ENCODE results near the gene CDH3.

The CDH3 gene

GRCh38 chr16:68704232-68704867 is 59.2 kb downstream of the CDH3 start:
- H3K27ac ChIP-seq (ENCODE audit: low read depth, low read length) = no peak overlapping the region

GRCh38 chr16:68707340-68708152 is 62.4 kb downstream of the CDH3 start:
- Histone ChIP-seq H3K36me3 (ENCODE audit: control insufficient read depth, low read length) (no peaks in the 10 kb centered on the region), H4K20me1 (ENCODE audit: control insufficient read depth, insufficient read depth, low read depth, low read length) (no peaks in the 10 kb centered on the region), H3K27ac (ENCODE audit: low read depth, low read length) (no peak overlapping the region), H3K79me2 (ENCODE audit: control insufficient read depth, low read length) (no peaks in the 10 kb centered on the region), H3K9me2 (replicated peaks; ENCODE audit: control insufficient read depth, low read length) (no peaks in the 10 kb centered on the region), H3F3A (ENCODE audit: control insufficient read depth, insufficient read depth) (no peaks in the 10 kb centered on the region), H3K4me1 (ENCODE audit: control insufficient read depth, low read length) (peaks cover 4% of the 10 kb centered on the region; the same call in 1 of the 2 replicates), H3K4me2 (ENCODE audit: low read length) (no peak overlapping the region), H3K27me3 (ENCODE audit: control insufficient read depth, low read length) (no peaks in the 10 kb centered on the region), H3K9me3 (ENCODE audit: control insufficient read depth, insufficient read depth, low read length) (no peaks in the 10 kb centered on the region), H3K4me3 (ENCODE audit: low read length) (no peak overlapping the region)
- no peak for TF ChIP-seq CTCF (IDR thresholded peaks at IDR 0.05; ENCODE audit: low read depth, low read length, poor library complexity, severe bottlenecking)
- TF ChIP-seq EZH2phosphoT487 (IDR thresholded peaks at IDR 0.05; ENCODE audit: borderline replicate concordance, low read length) = no peak

More at GRCh38 chr16:68704232-68704867, 59.2 kb downstream of the CDH3 start:
- Histone ChIP-seq H3K4me1 (ENCODE audit: control insufficient read depth, low read length) (no peaks in the 10 kb centered on the region), H3K36me3 (ENCODE audit: control insufficient read depth, low read length) (no peaks in the 10 kb centered on the region), H3K79me2 (ENCODE audit: control insufficient read depth, low read length) (no peaks in the 10 kb centered on the region), H4K20me1 (ENCODE audit: control insufficient read depth, insufficient read depth, low read depth, low read length) (no peaks in the 10 kb centered on the region), H3F3A (ENCODE audit: control insufficient read depth, insufficient read depth) (no peaks in the 10 kb centered on the region), H3K9me3 (ENCODE audit: control insufficient read depth, insufficient read depth, low read length) (no peaks in the 10 kb centered on the region), H3K9me2 (replicated peaks; ENCODE audit: control insufficient read depth, low read length) (no peaks in the 10 kb centered on the region), H3K4me3 (ENCODE audit: low read length) (no peak overlapping the region), H3K27me3 (ENCODE audit: control insufficient read depth, low read length) (no peaks in the 10 kb centered on the region), H3K4me2 (ENCODE audit: low read length) (no peak overlapping the region)
- TF ChIP-seq CTCF (IDR thresholded peaks at IDR 0.05; ENCODE audit: low read depth, low read length, poor library complexity, severe bottlenecking) (peak; percentile 79), EZH2phosphoT487 (IDR thresholded peaks at IDR 0.05; ENCODE audit: borderline replicate concordance, low read length) (no peak)

- Histone ChIP-seq H3K79me2 (ENCODE audit: control insufficient read depth, low read length) (no peaks in the 10 kb centered on the region), H3K36me3 (ENCODE audit: control insufficient read depth, low read length) (no peaks in the 10 kb centered on the region), H3F3A (ENCODE audit: control insufficient read depth, insufficient read depth) (no peaks in the 10 kb centered on the region), H4K20me1 (ENCODE audit: control insufficient read depth, insufficient read depth, low read depth, low read length) (no peaks in the 10 kb centered on the region), H3K9me3 (ENCODE audit: control insufficient read depth, insufficient read depth, low read length) (no peaks in the 10 kb centered on the region), H3K4me1 (ENCODE audit: control insufficient read depth, low read length) (peaks cover 4% of the 10 kb centered on the region; the same call in 1 of the 2 replicates), H3K27ac (ENCODE audit: low read depth, low read length) (no peak overlapping the region), H3K9me2 (replicated peaks; ENCODE audit: control insufficient read depth, low read length) (no peaks in the 10 kb centered on the region), H3K4me3 (ENCODE audit: low read length) (no peak overlapping the region), H3K4me2 (ENCODE audit: low read length) (no peak overlapping the region), H3K27me3 (ENCODE audit: control insufficient read depth, low read length) (no peaks in the 10 kb centered on the region)
- TF ChIP-seq CTCF (IDR thresholded peaks at IDR 0.05; ENCODE audit: low read depth, low read length, poor library complexity, severe bottlenecking) (no peak), EZH2phosphoT487 (IDR thresholded peaks at IDR 0.05; ENCODE audit: borderline replicate concordance, low read length) (no peak)
These were observed 65.1 kb downstream of the CDH3 start for GRCh38 chr16:68710211-68710610.

Data from DOHH2 (cell line).